HG02973 (cell line): ENCODE results near the gene FIBCD1.
"Not testable (repeated sequence)": the region's sequence is repeated elsewhere in the genome, so short reads cannot be mapped to it uniquely, and the experiment has no call there.

Source experiments
- ATAC-seq: cut with Tn5 transposase; IDR thresholded peaks from one replicate; pipeline ENCODE4 v1.9.1; 2021; ENCODE audit warnings: moderate library complexity; ENCODE audit not compliant: unreplicated experiment

FIBCD1 gene

GRCh38 chr9:130973686-130974281 is 34.7 kb upstream of the FIBCD1 start:
- ATAC-seq: no peak

GRCh38 chr9:130972957-130973685 is 34.1 kb upstream of the FIBCD1 start:
- ATAC-seq: no peak

GRCh38 chr9:130972277-130972956 is 33.4 kb upstream of the FIBCD1 start:
- no peak for ATAC-seq

GRCh38 chr9:130971294-130971849 is 32.3 kb upstream of the FIBCD1 start:
- ATAC-seq: no peak

GRCh38 chr9:130970855-130971254 is 31.8 kb upstream of the FIBCD1 start:
- no peak for ATAC-seq

- ATAC-seq: no peak
These were observed 31.0 kb upstream of the FIBCD1 start for GRCh38 chr9:130970052-130970451.

GRCh38 chr9:130965680-130966079 is 26.6 kb upstream of the FIBCD1 start:
- no peak for ATAC-seq

GRCh38 chr9:130963916-130964315 is 24.9 kb upstream of the FIBCD1 start:
- ATAC-seq: no peak

GRCh38 chr9:130963337-130963908 is 24.4 kb upstream of the FIBCD1 start:
- ATAC-seq: no peak

GRCh38 chr9:130962418-130963316 is 23.6 kb upstream of the FIBCD1 start:
- no peak for ATAC-seq

GRCh38 chr9:130961511-130962300 is 22.7 kb upstream of the FIBCD1 start:
- ATAC-seq: no peak

GRCh38 chr9:130960522-130961378 is 21.7 kb upstream of the FIBCD1 start:
- no peak for ATAC-seq

GRCh38 chr9:130959809-130960334 is 20.8 kb upstream of the FIBCD1 start:
- no peak for ATAC-seq

- not testable (repeated sequence) for ATAC-seq
These were observed 19.5 kb upstream of the FIBCD1 start for GRCh38 chr9:130958564-130958963.

GRCh38 chr9:130957451-130958203 is 18.6 kb upstream of the FIBCD1 start:
- ATAC-seq: no peak

GRCh38 chr9:130956636-130957450 is 17.8 kb upstream of the FIBCD1 start:
- no peak for ATAC-seq
